A673 (cell line): Measurements from ENCODE around the gene PHC2. TPM values are rescaled to one million over a fixed set of nuclear protein-coding genes. Genes with fewer than 3 reads are reported as not detected.

Experiments
- BruUV-seq: library from RNA; stranded (reverse); fragments of 400-500 nt; replicated peaks from 2 replicates; lab custom pipeline; 2021; lab: Mats Ljungman, UMichigan
- CTCF ChIA-PET: fragments of 300-600 bp; sonication (Branson Sonifier 250); formaldehyde crosslinking; loops from one replicate; lab custom pipeline; 2022; ENCODE audit warnings: antibody characterized with exemption; lab: Charles Lee
- POLR2A ChIA-PET: fragments of 300-600 bp; sonication (Branson Sonifier 250); formaldehyde crosslinking; loops from one replicate; lab custom pipeline; 2022; ENCODE audit warnings: antibody characterized with exemption; ENCODE audit not compliant: low non-redundant PET; lab: Charles Lee
- DNase-seq: peaks from one replicate; pipeline ENCODE4 v3.0.0-alpha.2; 2015; ENCODE audit warnings: low spot score
- H3K27ac ChIP-seq: fragments of 200-600 bp; sonication (generic); 2 replicates; pipeline ENCODE4 v1.5.1; 2016; ENCODE audit warnings: mixed run types, low read depth, mild to moderate bottlenecking, mixed read lengths, antibody characterized with exemption, low read length; ENCODE audit not compliant: poor library complexity, severe bottlenecking
- H3K27me3 ChIP-seq: fragments of 200-600 bp; sonication (generic); replicated peaks from 2 replicates; pipeline ENCODE4 v1.6.1; 2017; ENCODE audit warnings: mixed run types, low read depth, mild to moderate bottlenecking, mixed read lengths, antibody characterized with exemption, low read length; ENCODE audit not compliant: insufficient read depth, poor library complexity
- H3K36me3 ChIP-seq: fragments of 200-600 bp; sonication (generic); 2 replicates; pipeline ENCODE4 v1.6.1; 2016; ENCODE audit warnings: mixed run types, mild to moderate bottlenecking, mixed read lengths, antibody characterized with exemption, low read length; ENCODE audit not compliant: insufficient read depth, poor library complexity, severe bottlenecking
- H3K4me1 ChIP-seq: fragments of 200-600 bp; sonication (generic); 2 replicates; pipeline ENCODE4 v1.6.1; 2017; ENCODE audit warnings: mixed run types, mild to moderate bottlenecking, mixed read lengths, antibody characterized with exemption, low read length; ENCODE audit not compliant: insufficient read depth, poor library complexity, severe bottlenecking
- H3K4me3 ChIP-seq: fragments of 200-600 bp; sonication (generic); 2 replicates; pipeline ENCODE4 v1.5.1; 2016; ENCODE audit warnings: low read depth, mixed run types, mild to moderate bottlenecking, mixed read lengths, low read length; ENCODE audit not compliant: poor library complexity, severe bottlenecking
- H3K9me3 ChIP-seq: fragments of 200-600 bp; sonication (generic); 2 replicates; pipeline ENCODE4 v1.6.1; 2016; ENCODE audit warnings: mixed run types, low read depth, mild to moderate bottlenecking, mixed read lengths, antibody characterized with exemption, low read length; ENCODE audit not compliant: poor library complexity, severe bottlenecking
- EZH2 ChIP-seq: fragments of 200-600 bp; sonication (generic); IDR thresholded peaks from 2 replicates; pipeline ENCODE4 v1.6.1; 2017; ENCODE audit warnings: borderline replicate concordance, low read depth, mild to moderate bottlenecking, mixed read lengths, antibody characterized with exemption, low read length; ENCODE audit not compliant: poor library complexity, severe bottlenecking
- intact Hi-C: fragments of 100-400 bp; cut with micrococcal nuclease; formaldehyde crosslinking; loops from one replicate; pipeline ENCODE4 v1.10.0; 2022; ENCODE audit not compliant: unreplicated experiment
- total RNA-seq: library from RNA; stranded (reverse); gene quantifications from 2 replicates; pipeline ENCODE4 v1.2.3, GENCODE V29; 2021
- TF ChIP-seq, protein P1 (sequence below): fragments of 300-800, 200-600 bp; sonication (generic); conservative IDR thresholded peaks from 2 replicates; pipeline ENCODE4 v1.5.1; 2017; ENCODE audit warnings: low read depth, mild to moderate bottlenecking, antibody characterized with exemption, low read length, moderate library complexity, mixed read lengths

Gene PHC2
- total RNA-seq, 1 experiment from 2014 or later, result 136 TPM

DNA sequence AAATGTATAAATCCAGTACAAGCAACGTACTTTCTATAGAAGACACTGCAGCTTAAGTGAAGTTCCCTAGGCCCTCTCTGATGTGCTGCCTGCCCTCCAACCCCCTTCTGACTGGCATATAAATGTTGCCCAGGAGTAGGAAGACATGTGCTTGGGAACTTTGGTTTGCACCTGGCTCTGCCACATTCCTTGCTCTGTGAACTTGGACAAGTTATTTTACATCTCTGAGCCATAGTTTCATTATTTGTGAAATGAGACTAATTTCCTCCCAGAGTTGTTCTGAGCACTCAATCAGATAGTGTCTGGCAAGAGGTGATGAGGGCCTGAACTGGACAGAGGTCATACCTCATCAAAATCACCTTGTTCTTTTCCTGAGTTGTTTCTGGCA is 3.5 kb upstream of the PHC2 start:
- intact Hi-C loops, result no loop called here
- Histone ChIP-seq H3K27me3 (no peaks in the 10 kb centered on the region), H3K4me1 (peaks cover 61% of the 10 kb centered on the region), H3K36me3 (no peaks in the 10 kb centered on the region), H3K27ac (peak overlapping the region; percentile 65), H3K4me3 (no peak overlapping the region), H3K9me3 (no peaks in the 10 kb centered on the region)
- POLR2A ChIA-PET, result no interaction called here
- CTCF ChIA-PET, result no interaction called here
- no peak for DNase-seq
- no peak for TF ChIP-seq EZH2
- TF ChIP-seq, protein P1, sequence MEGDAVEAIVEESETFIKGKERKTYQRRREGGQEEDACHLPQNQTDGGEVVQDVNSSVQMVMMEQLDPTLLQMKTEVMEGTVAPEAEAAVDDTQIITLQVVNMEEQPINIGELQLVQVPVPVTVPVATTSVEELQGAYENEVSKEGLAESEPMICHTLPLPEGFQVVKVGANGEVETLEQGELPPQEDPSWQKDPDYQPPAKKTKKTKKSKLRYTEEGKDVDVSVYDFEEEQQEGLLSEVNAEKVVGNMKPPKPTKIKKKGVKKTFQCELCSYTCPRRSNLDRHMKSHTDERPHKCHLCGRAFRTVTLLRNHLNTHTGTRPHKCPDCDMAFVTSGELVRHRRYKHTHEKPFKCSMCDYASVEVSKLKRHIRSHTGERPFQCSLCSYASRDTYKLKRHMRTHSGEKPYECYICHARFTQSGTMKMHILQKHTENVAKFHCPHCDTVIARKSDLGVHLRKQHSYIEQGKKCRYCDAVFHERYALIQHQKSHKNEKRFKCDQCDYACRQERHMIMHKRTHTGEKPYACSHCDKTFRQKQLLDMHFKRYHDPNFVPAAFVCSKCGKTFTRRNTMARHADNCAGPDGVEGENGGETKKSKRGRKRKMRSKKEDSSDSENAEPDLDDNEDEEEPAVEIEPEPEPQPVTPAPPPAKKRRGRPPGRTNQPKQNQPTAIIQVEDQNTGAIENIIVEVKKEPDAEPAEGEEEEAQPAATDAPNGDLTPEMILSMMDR, result no peak
- no TSS peak for BruUV-seq

DNA sequence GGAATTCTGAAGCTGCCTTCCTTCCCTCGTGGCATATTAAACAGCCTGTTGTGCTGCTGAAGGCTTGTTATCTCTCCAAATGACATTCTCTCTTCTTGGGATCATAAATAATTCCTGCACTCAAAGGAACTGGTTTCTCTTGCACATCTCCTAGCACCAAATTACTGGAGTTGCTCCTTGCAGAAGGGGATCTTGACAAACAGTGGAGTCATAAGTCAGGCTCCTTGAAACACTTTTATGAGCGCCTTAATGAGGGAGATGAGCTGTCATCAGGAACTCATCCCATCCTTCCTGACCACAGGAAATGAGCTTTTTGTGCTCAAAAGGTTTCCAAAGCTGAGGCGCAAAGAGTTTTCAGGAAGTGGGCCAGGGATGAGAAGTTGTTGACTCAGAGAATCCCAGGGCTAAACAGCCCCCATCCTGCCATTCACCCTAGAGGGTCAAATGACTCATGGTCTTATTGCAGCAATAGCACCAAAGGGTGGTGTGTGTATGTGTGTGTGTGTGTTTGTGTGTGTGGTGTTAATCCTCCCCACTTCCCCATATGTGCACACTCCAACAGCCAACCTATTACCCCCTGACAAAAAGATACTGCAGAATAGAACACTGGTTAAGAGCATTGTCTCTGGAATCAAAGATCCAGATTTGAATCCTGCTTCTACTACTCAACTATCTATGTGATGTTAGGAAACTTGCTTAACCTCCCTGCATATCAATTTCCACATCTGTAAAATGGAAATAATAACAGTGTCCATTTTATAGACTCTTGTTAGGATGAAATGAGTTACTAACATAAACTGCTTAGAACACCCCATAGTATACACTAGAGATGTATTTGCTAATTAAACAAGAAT is 2.8 kb upstream of the PHC2 start:
- Histone ChIP-seq H3K27ac (peak overlapping the region; percentile 65), H3K4me1 (peaks cover 61% of the 10 kb centered on the region), H3K4me3 (no peak overlapping the region), H3K36me3 (no peaks in the 10 kb centered on the region), H3K9me3 (no peaks in the 10 kb centered on the region), H3K27me3 (no peaks in the 10 kb centered on the region)
- ChIA-PET CTCF (no interaction called here), POLR2A (no interaction called here)
- peak; percentile 94 for DNase-seq
- no peak for TF ChIP-seq EZH2
- TF ChIP-seq, protein P1, result no peak
- BruUV-seq, result no TSS peak
- intact Hi-C loops, result no loop called here

DNA sequence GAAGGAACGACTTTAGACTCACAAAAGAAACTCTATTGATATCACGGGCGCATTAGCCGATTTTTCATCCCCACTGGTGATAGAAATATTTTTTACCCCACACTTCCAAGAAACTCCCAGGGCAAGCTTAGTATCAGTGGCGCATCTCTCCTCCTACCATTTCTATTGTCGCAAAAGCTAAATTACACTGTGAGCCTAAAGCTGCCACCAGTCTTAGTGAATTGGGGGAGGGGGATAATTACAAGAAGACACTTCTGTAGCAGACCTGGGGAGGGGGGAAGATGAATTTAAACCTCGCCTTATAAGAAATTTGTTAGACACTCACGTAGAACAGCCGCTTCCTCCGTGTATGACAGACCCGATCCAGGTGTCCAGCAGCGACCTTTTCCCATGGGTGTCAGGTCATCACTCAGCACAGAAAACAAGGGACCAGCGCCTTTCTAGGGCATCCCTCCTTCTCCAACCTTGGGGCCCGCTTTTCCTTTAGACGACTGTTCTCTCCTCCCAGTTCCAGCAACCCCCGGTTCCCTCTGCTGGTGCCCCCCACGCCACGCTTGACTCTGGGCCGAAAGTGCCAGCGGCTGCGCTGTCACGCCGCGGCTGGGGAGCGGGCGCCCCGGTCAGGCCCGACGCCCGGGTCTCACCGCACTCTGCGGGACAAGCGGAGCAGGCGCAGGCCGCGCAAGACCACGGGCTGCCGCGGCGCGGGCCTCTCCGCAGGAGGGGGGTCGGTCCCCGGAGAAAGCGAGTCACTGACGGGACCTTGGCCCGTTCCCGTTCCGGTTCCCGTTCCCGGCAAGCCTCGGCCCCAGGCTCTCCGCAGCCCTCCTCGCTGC is 821 bp downstream of the PHC2 start:
- intact Hi-C loops, result no loop called here

More for the DNA sequence above, 821 bp downstream of the PHC2 start:
- Histone ChIP-seq H3K9me3 (no peaks in the 10 kb centered on the region), H3K27ac (peak overlapping the region; percentile 40), H3K4me1 (peaks cover 71% of the 10 kb centered on the region), H3K27me3 (no peaks in the 10 kb centered on the region), H3K36me3 (no peaks in the 10 kb centered on the region), H3K4me3 (peak overlapping the region; percentile 63)
- no peak for DNase-seq
- BruUV-seq, result no TSS peak
- TF ChIP-seq, protein P1, result no peak
- TF ChIP-seq EZH2, result no peak
- ChIA-PET CTCF (interaction anchor here (1.6 kb wide), 1 partner anchor 26 kb away, joined by 3 read pairs; no protein-coding TSS in a partner anchor), POLR2A (interaction anchor here (1.0 kb wide), 1 partner anchor 9 kb away, joined by 4 read pairs; no protein-coding TSS in a partner anchor)
